ENCODE results near the gene KIF21A.

Gene KIF21A

GRCh38 chr12:39412210-39412609, 30.7 kb downstream of the KIF21A start:
- TF ChIP-seq CTCF (IDR thresholded peaks at IDR 0.05): no peak

GRCh38 chr12:39406262-39406661, 36.7 kb downstream of the KIF21A start:
- TF ChIP-seq CTCF (IDR thresholded peaks at IDR 0.05): no peak

- no peak for TF ChIP-seq CTCF (IDR thresholded peaks at IDR 0.05)
Measured at GRCh38 chr12:39405580-39405979, 37.3 kb downstream of the KIF21A start.

- TF ChIP-seq CTCF (IDR thresholded peaks at IDR 0.05): no peak
Measured at GRCh38 chr12:39404000-39404399, 38.9 kb downstream of the KIF21A start.

GRCh38 chr12:39403376-39403775, 39.5 kb downstream of the KIF21A start:
- no peak for TF ChIP-seq CTCF (IDR thresholded peaks at IDR 0.05)

- no peak for TF ChIP-seq CTCF (IDR thresholded peaks at IDR 0.05)
Measured at GRCh38 chr12:39402922-39403321, 40.0 kb downstream of the KIF21A start.

GRCh38 chr12:39401459-39401858, 41.5 kb downstream of the KIF21A start:
- TF ChIP-seq CTCF (IDR thresholded peaks at IDR 0.05): no peak

GRCh38 chr12:39395866-39396265, 47.1 kb downstream of the KIF21A start:
- TF ChIP-seq CTCF (IDR thresholded peaks at IDR 0.05): no peak

Measured in LNCAP (cell line).